Measurements from ENCODE around the gene PCBP3. TPM values are rescaled to one million over a fixed set of nuclear protein-coding genes. Genes with fewer than 3 reads are reported as not detected.
"Not testable (repeated sequence)": the region's sequence is repeated elsewhere in the genome, so short reads cannot be mapped to it uniquely, and the experiment has no call there.

Gene PCBP3
- total RNA-seq, 1 donor from 2014 or later = not detected

DNA sequence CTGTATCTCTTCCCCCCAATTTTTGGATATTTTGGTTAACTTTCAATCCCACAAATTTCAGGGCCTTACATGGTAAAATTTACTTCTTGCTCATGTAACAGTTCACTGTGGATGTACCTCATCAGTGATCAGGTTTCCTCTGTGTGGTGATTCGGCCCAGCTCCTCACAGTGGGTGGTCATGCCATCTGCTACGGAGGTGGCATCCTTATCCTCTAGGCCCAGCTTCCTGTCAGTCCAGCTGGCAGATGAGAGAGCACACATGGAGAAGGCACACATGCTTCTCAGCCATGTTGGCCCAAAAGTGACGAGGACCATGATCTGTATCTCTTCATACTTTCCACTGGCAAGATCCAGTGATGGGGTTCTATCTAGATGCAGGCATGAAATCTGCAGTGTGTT is 27.2 kb downstream of the PCBP3 start:
- no peak overlapping the region for H3K4me3 Mint-ChIP-seq
- ChIA-PET POLR2A (no interaction called here), CTCF (no interaction called here)
- DNase-seq (no peak), ATAC-seq (ENCODE audit: low read depth) (no peak)
- TF ChIP-seq CTCF (IDR thresholded peaks at IDR 0.05) = no peak
- H3K27ac Mint-ChIP-seq = no peak overlapping the region
- intact Hi-C loops (cut with micrococcal nuclease) = no loop called here
- no peaks in the 10 kb centered on the region for H3K4me1 Mint-ChIP-seq
- H3K36me3 Mint-ChIP-seq (ENCODE audit: low read depth) = no peaks in the 10 kb centered on the region
- H3K27me3 Mint-ChIP-seq = peaks cover 8% of the 10 kb centered on the region
- peaks cover 21% of the 10 kb centered on the region for H3K9me3 Mint-ChIP-seq

DNA sequence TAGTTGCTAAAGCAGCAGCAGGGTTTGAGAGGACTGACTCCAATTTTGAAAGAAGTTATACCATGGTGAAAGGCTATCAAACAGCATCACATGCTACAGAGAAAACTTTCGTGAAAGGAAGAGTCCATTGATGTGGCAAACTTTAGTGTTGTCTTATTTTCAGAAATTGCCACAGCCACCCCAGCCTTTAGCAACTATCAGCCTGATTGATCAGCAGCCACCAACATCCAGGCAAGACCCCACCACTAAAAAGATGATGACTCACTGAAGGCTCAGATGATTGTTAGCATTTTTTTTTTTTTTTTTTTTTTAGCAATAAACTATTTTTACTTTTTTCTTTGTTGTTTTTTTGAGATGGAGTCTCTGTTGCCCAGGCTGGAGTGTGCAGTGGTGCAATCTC is 35.3 kb downstream of the PCBP3 start:
- peaks cover 12% of the 10 kb centered on the region for H3K27me3 Mint-ChIP-seq
- ATAC-seq (ENCODE audit: low read depth); intact Hi-C loops (cut with micrococcal nuclease); H3K4me1 Mint-ChIP-seq; H3K9me3 Mint-ChIP-seq; H3K36me3 Mint-ChIP-seq (ENCODE audit: low read depth); H3K27ac Mint-ChIP-seq; CTCF ChIA-PET; H3K4me3 Mint-ChIP-seq; POLR2A ChIA-PET; DNase-seq: not testable (repeated sequence)

DNA sequence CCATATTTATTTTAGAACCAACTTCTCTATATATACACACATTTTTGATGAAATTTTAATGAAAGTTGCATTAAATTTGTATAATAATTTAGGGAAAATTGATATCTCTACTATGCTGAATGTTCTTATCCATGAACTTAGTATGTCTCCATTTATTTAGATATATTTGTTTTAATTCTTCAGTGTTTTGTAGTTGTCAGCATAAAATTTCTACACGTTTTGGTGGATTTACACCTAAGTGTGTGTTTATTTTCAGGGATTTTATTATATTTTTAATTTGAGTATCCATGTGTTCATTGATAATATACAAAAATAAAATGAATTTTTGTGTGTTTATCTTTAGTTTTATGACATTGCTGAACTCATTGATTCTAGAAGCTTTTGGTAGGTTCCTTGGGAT is 36.7 kb downstream of the PCBP3 start:
- Mint-ChIP-seq H3K9me3 (peaks cover 2% of the 10 kb centered on the region), H3K36me3 (ENCODE audit: low read depth) (no peaks in the 10 kb centered on the region), H3K27me3 (peaks cover 15% of the 10 kb centered on the region), H3K4me3 (no peak overlapping the region), H3K4me1 (no peaks in the 10 kb centered on the region), H3K27ac (no peak overlapping the region)
- no peak for ATAC-seq (ENCODE audit: low read depth)
- ChIA-PET POLR2A (no interaction called here), CTCF (no interaction called here)
- TF ChIP-seq CTCF (IDR thresholded peaks at IDR 0.05) = no peak
- intact Hi-C loops (cut with micrococcal nuclease) = no loop called here
- DNase-seq = no peak

DNA sequence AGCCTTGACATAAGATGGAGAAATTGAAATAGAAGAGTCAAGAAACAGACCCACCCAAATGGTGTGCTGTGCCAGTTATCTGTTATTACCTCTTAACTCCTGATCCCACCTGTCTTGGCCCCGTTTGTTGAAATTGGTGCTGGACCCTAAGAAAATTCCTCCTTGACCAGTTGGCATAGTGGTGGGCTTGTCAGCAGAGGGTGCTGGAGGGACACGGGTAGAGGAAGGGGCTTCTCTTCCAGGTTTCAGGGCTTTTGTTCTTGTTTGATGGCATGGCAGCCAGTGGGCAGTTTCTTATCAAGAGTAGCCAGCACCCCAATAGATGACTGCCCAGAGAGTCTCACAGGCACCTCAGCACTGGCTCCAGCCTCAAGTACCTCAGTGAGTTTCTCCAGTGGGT is 51.6 kb downstream of the PCBP3 start:
- POLR2A ChIA-PET = no interaction called here

GRCh38 chr21:45698493-45699184 is 55.1 kb downstream of the PCBP3 start:
- Mint-ChIP-seq H3K27ac (no peak overlapping the region), H3K4me1 (no peaks in the 10 kb centered on the region), H3K36me3 (ENCODE audit: low read depth) (no peaks in the 10 kb centered on the region), H3K27me3 (no peaks in the 10 kb centered on the region), H3K4me3 (no peak overlapping the region), H3K9me3 (no peaks in the 10 kb centered on the region)
- TF ChIP-seq CTCF (IDR thresholded peaks at IDR 0.05) = no peak
- ATAC-seq (ENCODE audit: low read depth) (no peak), DNase-seq (no peak)
- intact Hi-C loops (cut with micrococcal nuclease) = no loop called here
- CTCF ChIA-PET = no interaction called here
- POLR2A ChIA-PET = no interaction called here

More for the DNA sequence above, 51.6 kb downstream of the PCBP3 start:
- Mint-ChIP-seq H3K4me3 (no peak overlapping the region), H3K4me1 (no peaks in the 10 kb centered on the region), H3K27me3 (no peaks in the 10 kb centered on the region), H3K9me3 (no peaks in the 10 kb centered on the region), H3K27ac (no peak overlapping the region), H3K36me3 (ENCODE audit: low read depth) (no peaks in the 10 kb centered on the region)
- no peak for TF ChIP-seq CTCF (IDR thresholded peaks at IDR 0.05)
- CTCF ChIA-PET = no interaction called here
- intact Hi-C loops (cut with micrococcal nuclease) = no loop called here
- DNase-seq (no peak), ATAC-seq (ENCODE audit: low read depth) (no peak)
